Fibroblast of lung (primary cell): ENCODE data around the gene ATG13.

Experiments used
- EZH2 ChIP-seq: IDR thresholded peaks from 2 replicates; pipeline ENCODE4 v1.5.1; 2012; ENCODE audit warnings: low read length, control low read depth, mild to moderate bottlenecking; ENCODE audit errors: missing control alignments
- TF ChIP-seq, protein P1 (sequence below), 2 donors: IDR thresholded peaks in 1 of 2; conservative IDR thresholded peaks in 1 of 2; 1 replicate in 1 of 2; 2 replicates in 1 of 2; pipeline ENCODE4 v1.5.1; 2011 to 2012; ENCODE audit warnings: low read length in 2 of 2, control low read depth in 1 of 2, inconsistent platforms in 1 of 2, low read depth in 1 of 2, mild to moderate bottlenecking in 1 of 2

DNA sequence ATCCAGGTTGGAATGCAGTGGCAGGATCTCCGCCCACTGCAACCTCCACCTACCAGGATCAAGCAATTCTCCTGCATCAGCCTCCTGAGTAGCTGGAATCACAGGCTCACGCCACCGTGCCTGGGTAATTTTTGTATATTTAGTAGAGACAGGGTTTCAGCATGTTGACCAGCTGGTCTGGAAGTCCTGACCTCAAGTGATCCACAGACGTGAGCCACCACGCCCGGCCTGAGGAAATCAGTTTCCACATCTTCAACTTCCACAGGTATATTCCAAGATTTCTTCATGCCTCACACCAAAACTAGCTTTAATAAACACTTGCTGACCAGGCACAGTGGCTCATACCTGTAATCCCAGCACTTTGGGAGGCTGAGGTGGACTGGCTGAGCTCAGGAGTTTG is 8.0 kb upstream of the ATG13 start:
- TF ChIP-seq EZH2: no peak
- TF ChIP-seq, protein P1, sequence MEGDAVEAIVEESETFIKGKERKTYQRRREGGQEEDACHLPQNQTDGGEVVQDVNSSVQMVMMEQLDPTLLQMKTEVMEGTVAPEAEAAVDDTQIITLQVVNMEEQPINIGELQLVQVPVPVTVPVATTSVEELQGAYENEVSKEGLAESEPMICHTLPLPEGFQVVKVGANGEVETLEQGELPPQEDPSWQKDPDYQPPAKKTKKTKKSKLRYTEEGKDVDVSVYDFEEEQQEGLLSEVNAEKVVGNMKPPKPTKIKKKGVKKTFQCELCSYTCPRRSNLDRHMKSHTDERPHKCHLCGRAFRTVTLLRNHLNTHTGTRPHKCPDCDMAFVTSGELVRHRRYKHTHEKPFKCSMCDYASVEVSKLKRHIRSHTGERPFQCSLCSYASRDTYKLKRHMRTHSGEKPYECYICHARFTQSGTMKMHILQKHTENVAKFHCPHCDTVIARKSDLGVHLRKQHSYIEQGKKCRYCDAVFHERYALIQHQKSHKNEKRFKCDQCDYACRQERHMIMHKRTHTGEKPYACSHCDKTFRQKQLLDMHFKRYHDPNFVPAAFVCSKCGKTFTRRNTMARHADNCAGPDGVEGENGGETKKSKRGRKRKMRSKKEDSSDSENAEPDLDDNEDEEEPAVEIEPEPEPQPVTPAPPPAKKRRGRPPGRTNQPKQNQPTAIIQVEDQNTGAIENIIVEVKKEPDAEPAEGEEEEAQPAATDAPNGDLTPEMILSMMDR (conservative IDR thresholded peaks at IDR 0.05 in 1 of 2, IDR thresholded peaks at IDR 0.05 in 1 of 2; ENCODE audit: low read depth in 1 of 2, low read length in 2 of 2): no peak
